Parathyroid adenoma (tissue), 2 donors: ENCODE data around the gene BIN2.

Experiments used
- H2AFZ ChIP-seq: fragments of 300-600 bp; sonication (generic); one replicate; pipeline ENCODE4 v1.7.0; 2017; ENCODE audit warnings: antibody characterized with exemption, mild to moderate bottlenecking
- H3K27ac ChIP-seq: fragments of 300-600 bp; sonication (generic); one replicate; pipeline ENCODE4 v1.7.0; 2017
- H3K27me3 ChIP-seq: fragments of 300-600 bp; sonication (generic); one replicate; pipeline ENCODE4 v1.7.0; 2017; ENCODE audit warnings: low read length; ENCODE audit not compliant: control insufficient read depth, insufficient read depth
- H3K36me3 ChIP-seq: fragments of 300-600 bp; sonication (generic); one replicate; pipeline ENCODE4 v1.7.0; 2017; ENCODE audit warnings: low read length; ENCODE audit not compliant: control insufficient read depth, insufficient read depth
- H3K4me1 ChIP-seq: fragments of 300-600 bp; sonication (generic); one replicate; pipeline ENCODE4 v1.7.0; 2017; ENCODE audit warnings: control low read depth
- H3K4me2 ChIP-seq: fragments of 300-600 bp; sonication (generic); one replicate; pipeline ENCODE4 v1.7.0; 2017; ENCODE audit warnings: low read length
- H3K4me3 ChIP-seq: fragments of 300-600 bp; sonication (generic); one replicate; pipeline ENCODE4 v1.7.0; 2017; ENCODE audit warnings: low read depth, low read length
- H3K79me2 ChIP-seq: fragments of 300-600 bp; sonication (generic); one replicate; pipeline ENCODE4 v1.7.0; 2017; ENCODE audit warnings: control low read depth
- H3K9ac ChIP-seq: fragments of 300-600 bp; sonication (generic); one replicate; pipeline ENCODE4 v1.7.0; 2017; ENCODE audit warnings: mild to moderate bottlenecking
- H3K9me3 ChIP-seq: fragments of 300-600 bp; sonication (generic); one replicate; pipeline ENCODE4 v1.7.0; 2017; ENCODE audit warnings: low read length; ENCODE audit not compliant: control insufficient read depth
- CTCF ChIP-seq: fragments of 300-600 bp; sonication (generic); IDR thresholded peaks from one replicate; pipeline ENCODE4 v1.7.0; 2017; ENCODE audit warnings: antibody characterized with exemption, mild to moderate bottlenecking
- donor health status: primary hyperparathyroidism.

BIN2 gene

DNA sequence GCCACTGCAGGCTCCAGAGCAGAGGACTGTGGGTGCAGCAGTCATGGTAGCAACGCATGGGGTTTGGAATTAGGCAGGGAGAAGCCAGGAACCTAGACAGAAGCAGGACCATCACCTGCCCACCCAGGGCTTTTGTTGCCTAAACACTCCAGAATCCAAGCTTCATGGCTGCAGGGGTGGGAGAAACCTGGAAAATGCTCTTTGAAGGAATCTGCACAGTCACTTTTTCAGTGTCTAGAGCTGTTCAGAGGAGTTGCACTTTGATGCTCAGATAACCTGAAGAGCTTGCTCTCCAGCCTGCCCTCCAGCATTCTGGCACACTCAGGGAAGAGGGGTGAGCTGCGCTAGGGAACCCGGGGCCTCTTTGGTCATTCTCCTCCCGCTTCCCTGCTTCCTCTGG, 24.1 kb upstream of the BIN2 start:
- H3K9ac ChIP-seq: no peak overlapping the region
- H3K79me2 ChIP-seq: no peaks in the 10 kb centered on the region
- H3K4me1 ChIP-seq: peaks cover 2% of the 10 kb centered on the region
- H3K9me3 ChIP-seq: no peaks in the 10 kb centered on the region
- H3K4me2 ChIP-seq: no peak overlapping the region
- no peak overlapping the region for H2AFZ ChIP-seq
- no peak for TF ChIP-seq CTCF
- H3K4me3 ChIP-seq: no peak overlapping the region
- no peak overlapping the region for H3K27ac ChIP-seq
- no peaks in the 10 kb centered on the region for H3K36me3 ChIP-seq
- H3K27me3 ChIP-seq: no peaks in the 10 kb centered on the region

- H2AFZ ChIP-seq: no peak within 1 kb of the TSS
- H3K4me2 ChIP-seq: no peak within 1 kb of the TSS
- no peaks in the 10 kb centered on the region for H3K9me3 ChIP-seq
- H3K4me3 ChIP-seq: no peak within 1 kb of the TSS
- peaks cover 2% of the 10 kb centered on the region for H3K4me1 ChIP-seq
- no peaks in the 10 kb centered on the region for H3K79me2 ChIP-seq
- H3K36me3 ChIP-seq: no peaks in the 10 kb centered on the region
- no peaks in the 10 kb centered on the region for H3K27me3 ChIP-seq
- H3K27ac ChIP-seq: no peak within 1 kb of the TSS
- TF ChIP-seq CTCF: no peak
- no peak within 1 kb of the TSS for H3K9ac ChIP-seq
These were observed 22.6 kb upstream of the BIN2 start, which contains the start of gene CELA1 for GRCh38 chr12:51346581-51346980. Gene CELA1, minus strand, starts transcription at chr12:51346679. Its CDS starts 41 bp downstream, at chr12:51346638.

GRCh38 chr12:51345681-51346080, 21.7 kb upstream of the BIN2 start:
- no peaks in the 10 kb centered on the region for H3K36me3 ChIP-seq
- no peak overlapping the region for H3K4me2 ChIP-seq
- no peak overlapping the region for H3K4me3 ChIP-seq
- no peaks in the 10 kb centered on the region for H3K9me3 ChIP-seq
- H3K27me3 ChIP-seq: no peaks in the 10 kb centered on the region
- TF ChIP-seq CTCF: no peak
- H3K79me2 ChIP-seq: no peaks in the 10 kb centered on the region
- H3K27ac ChIP-seq: no peak overlapping the region
- H3K9ac ChIP-seq: no peak overlapping the region
- H3K4me1 ChIP-seq: peaks cover 3% of the 10 kb centered on the region
- no peak overlapping the region for H2AFZ ChIP-seq

GRCh38 chr12:51343201-51343600, 19.2 kb upstream of the BIN2 start:
- Histone ChIP-seq H3K4me2 (no peak overlapping the region), H3K4me1 (peaks cover 3% of the 10 kb centered on the region), H3K9ac (no peak overlapping the region), H3K79me2 (no peaks in the 10 kb centered on the region), H3K4me3 (no peak overlapping the region), H3K9me3 (no peaks in the 10 kb centered on the region), H2AFZ (no peak overlapping the region), H3K27me3 (no peaks in the 10 kb centered on the region), H3K27ac (no peak overlapping the region), H3K36me3 (no peaks in the 10 kb centered on the region)
- TF ChIP-seq CTCF: no peak

GRCh38 chr12:51342416-51342815, 18.4 kb upstream of the BIN2 start:
- Histone ChIP-seq H3K27me3 (no peaks in the 10 kb centered on the region), H3K9ac (no peak overlapping the region), H3K79me2 (no peaks in the 10 kb centered on the region), H3K4me3 (no peak overlapping the region), H3K4me1 (peaks cover 3% of the 10 kb centered on the region), H3K36me3 (no peaks in the 10 kb centered on the region), H3K4me2 (no peak overlapping the region), H2AFZ (no peak overlapping the region), H3K9me3 (no peaks in the 10 kb centered on the region), H3K27ac (no peak overlapping the region)
- TF ChIP-seq CTCF: no peak
